Muscle layer of colon (tissue), 2 donors: ENCODE data around the gene SMIM10L1.

Source experiments
- H3K27ac ChIP-seq: one replicate; pipeline ENCODE4 v1.7.0; 2013; ENCODE audit warnings: low read depth, mild to moderate bottlenecking, low read length, moderate library complexity
- H3K27me3 ChIP-seq, 2 donors: one replicate each; pipeline ENCODE4 v1.7.0; 2013; ENCODE audit warnings: low read length in 2 of 2, mild to moderate bottlenecking in 2 of 2; ENCODE audit not compliant: insufficient read depth in 2 of 2, control insufficient read depth in 1 of 2
- H3K36me3 ChIP-seq: one replicate; pipeline ENCODE4 v1.7.0; 2013; ENCODE audit warnings: mild to moderate bottlenecking, low read length; ENCODE audit not compliant: insufficient read depth
- H3K4me1 ChIP-seq: one replicate; pipeline ENCODE4 v1.7.0; 2013; ENCODE audit warnings: mild to moderate bottlenecking, low read length; ENCODE audit not compliant: insufficient read depth
- H3K4me3 ChIP-seq, 2 donors: one replicate each; pipeline ENCODE4 v1.7.0; 2013; ENCODE audit warnings: low read length in 2 of 2, low read depth in 1 of 2, mild to moderate bottlenecking in 1 of 2, moderate library complexity in 1 of 2
- H3K9ac ChIP-seq: one replicate; pipeline ENCODE4 v1.7.0; 2013; ENCODE audit warnings: low read length
- H3K9me3 ChIP-seq: one replicate; pipeline ENCODE4 v1.7.0; 2013; ENCODE audit warnings: mild to moderate bottlenecking, low read length
- donor health status: abdominal sarcoma.
- donor health status: Adenocarcinoma of cecum.

The SMIM10L1 gene

DNA sequence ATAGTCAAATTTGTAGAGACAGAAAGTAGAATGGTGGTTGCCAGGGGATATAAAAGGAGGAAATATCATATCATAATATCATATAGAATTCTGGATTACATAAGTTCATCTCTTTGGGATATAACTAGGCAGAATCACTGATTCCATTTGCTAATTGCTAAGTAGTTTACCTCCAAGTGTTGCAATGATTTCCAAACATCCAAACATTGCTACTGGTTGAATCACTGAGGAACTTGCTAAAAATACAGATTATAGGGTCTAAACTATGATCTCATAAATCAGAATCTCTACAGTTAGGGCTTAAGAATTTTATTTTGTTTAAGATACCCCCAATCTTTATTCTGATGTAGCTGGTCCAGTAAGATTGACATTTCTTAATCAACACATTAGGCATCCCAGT lies 31.8 kb downstream of the SMIM10L1 start:
- Histone ChIP-seq H3K27me3 (no peaks in the 10 kb centered on the region), H3K36me3 (no peaks in the 10 kb centered on the region), H3K9me3 (no peaks in the 10 kb centered on the region), H3K4me3 (no peak overlapping the region), H3K4me1 (no peaks in the 10 kb centered on the region), H3K9ac (no peak overlapping the region), H3K27ac (no peak overlapping the region)

DNA sequence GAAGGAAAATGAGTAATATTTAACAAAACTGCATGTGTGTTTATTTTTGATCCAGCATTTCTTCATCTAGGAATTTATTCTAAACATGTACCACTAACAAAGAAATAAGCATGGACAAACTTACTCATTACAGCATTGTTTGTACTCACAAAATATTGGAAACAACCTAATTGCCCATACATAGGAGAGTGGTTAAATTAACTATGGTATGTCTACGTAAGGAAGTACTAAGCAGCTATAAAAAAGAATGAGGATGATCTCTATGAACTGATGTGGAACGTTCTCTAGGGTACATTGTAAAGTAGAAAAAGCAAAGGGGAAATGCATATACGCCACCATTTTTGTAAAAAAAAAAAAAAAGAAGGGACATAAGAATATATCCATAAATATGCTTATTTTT lies 33.2 kb downstream of the SMIM10L1 start:
- Histone ChIP-seq H3K27me3 (no peaks in the 10 kb centered on the region), H3K27ac (no peak overlapping the region), H3K9me3 (no peaks in the 10 kb centered on the region), H3K36me3 (no peaks in the 10 kb centered on the region), H3K9ac (no peak overlapping the region), H3K4me3 (no peak overlapping the region), H3K4me1 (no peaks in the 10 kb centered on the region)

DNA sequence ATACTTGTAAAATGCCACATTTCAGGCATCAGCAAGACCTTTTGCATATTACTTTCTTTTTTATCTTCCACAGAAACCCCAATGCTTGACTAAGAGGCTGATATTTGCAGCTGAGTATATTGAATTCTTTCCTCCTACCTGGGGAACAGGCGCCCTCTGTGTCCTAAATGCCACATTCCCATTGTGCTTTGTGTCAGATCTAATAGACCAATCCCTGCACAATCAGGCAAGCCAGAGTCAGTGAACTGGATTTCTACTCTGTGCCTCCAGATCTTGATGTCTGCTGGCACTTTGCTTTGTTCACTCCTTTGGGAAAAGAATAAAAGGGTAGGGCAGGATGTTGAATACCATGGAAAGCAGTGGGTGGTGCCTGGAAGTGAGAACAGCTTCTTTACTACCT lies 38.1 kb downstream of the SMIM10L1 start:
- Histone ChIP-seq H3K4me1 (no peaks in the 10 kb centered on the region), H3K27me3 (no peaks in the 10 kb centered on the region)

More for the DNA sequence above, 38.1 kb downstream of the SMIM10L1 start:
- Histone ChIP-seq H3K27ac (no peak overlapping the region), H3K36me3 (no peaks in the 10 kb centered on the region), H3K9me3 (no peaks in the 10 kb centered on the region), H3K9ac (no peak overlapping the region), H3K4me3 (no peak overlapping the region)
